CD4-positive, alpha-beta T cell (primary cell): ENCODE data around the gene TIPARP. TPM values are rescaled to one million over a fixed set of nuclear protein-coding genes. Genes with fewer than 3 reads are reported as not detected.

Experiments
- ATAC-seq: fragments of 200-7000 bp; cut with Tn5 transposase; one replicate; pipeline ENCODE4 v1.10.0; 2022; ENCODE audit warnings: mild to moderate bottlenecking; ENCODE audit not compliant: poor library complexity
- CTCF ChIA-PET: fragments of 350-600 bp; sonication (Branson Sonifier 250); formaldehyde crosslinking; loops from one replicate; lab custom pipeline; 2021; ENCODE audit warnings: antibody characterized with exemption, inconsistent platforms; lab: Charles Lee
- POLR2A ChIA-PET: fragments of 350-600 bp; sonication (Branson Sonifier 250); formaldehyde crosslinking; loops from one replicate; lab custom pipeline; 2021; ENCODE audit warnings: antibody characterized with exemption, inconsistent platforms; lab: Charles Lee
- DNase-seq, 14 experiments: peaks; one replicate each; pipeline ENCODE4 v3.0.0-alpha.2; 2013 to 2020; ENCODE audit warnings: mixed read lengths in 2 of 14
- H3K27ac ChIP-seq, 2 donors: one replicate each; pipeline versions ENCODE4 v1.5.1 to v1.7.0; 2013; ENCODE audit warnings: low read length in 2 of 2, low read depth in 1 of 2, mild to moderate bottlenecking in 1 of 2
- H3K27me3 ChIP-seq, 2 experiments: 1 replicate in 1 of 2; 2 replicates in 1 of 2; pipeline versions ENCODE4 v1.6.1 to v1.7.0; 2013; ENCODE audit warnings: low read length in 2 of 2, control low read depth in 1 of 2, mild to moderate bottlenecking in 1 of 2, moderate library complexity in 1 of 2; ENCODE audit not compliant: insufficient read depth in 2 of 2, control insufficient read depth in 1 of 2
- H3K36me3 ChIP-seq: one replicate; pipeline ENCODE4 v1.6.1; 2013; ENCODE audit warnings: low read length, control low read depth; ENCODE audit not compliant: insufficient read depth
- H3K4me1 ChIP-seq: one replicate; pipeline ENCODE4 v1.6.1; 2013; ENCODE audit warnings: low read length, control low read depth; ENCODE audit not compliant: insufficient read depth
- H3K4me3 ChIP-seq: one replicate; pipeline ENCODE4 v1.5.1; 2013; ENCODE audit warnings: mild to moderate bottlenecking, low read length, moderate library complexity
- H3K9me3 ChIP-seq, 2 experiments: 1 replicate in 1 of 2; 2 replicates in 1 of 2; pipeline versions ENCODE4 v1.6.1 to v1.7.0; 2013; ENCODE audit warnings: low read length in 2 of 2, mild to moderate bottlenecking in 2 of 2, control low read depth in 1 of 2, moderate library complexity in 1 of 2; ENCODE audit not compliant: control insufficient read depth in 1 of 2, insufficient read depth in 1 of 2
- H3K27ac Mint-ChIP-seq: one replicate; pipeline ENCODE4 v1.8.0; 2020; ENCODE audit warnings: mixed read lengths
- H3K27me3 Mint-ChIP-seq: one replicate; pipeline ENCODE4 v1.8.0; 2021; ENCODE audit warnings: mixed read lengths
- H3K36me3 Mint-ChIP-seq: one replicate; pipeline ENCODE4 v1.8.0; 2021; ENCODE audit warnings: low read depth, mixed read lengths
- H3K4me1 Mint-ChIP-seq: one replicate; pipeline ENCODE4 v1.8.0; 2021; ENCODE audit warnings: low read depth, mixed read lengths
- H3K4me3 Mint-ChIP-seq: one replicate; pipeline ENCODE4 v1.8.0; 2020; ENCODE audit warnings: mild to moderate bottlenecking, mixed read lengths
- H3K9me3 Mint-ChIP-seq: one replicate; pipeline ENCODE4 v1.8.0; 2020; ENCODE audit warnings: mixed read lengths
- CTCF ChIP-seq: fragments of 200-600 bp; IDR thresholded peaks from one replicate; pipeline ENCODE4 v1.8.0; 2022; ENCODE audit warnings: antibody characterized with exemption, mild to moderate bottlenecking
- intact Hi-C, 2 experiments: fragments of 100-400 bp; cut with DNase I in 1 of 2; cut with micrococcal nuclease in 1 of 2; formaldehyde crosslinking; loops; one replicate each; pipeline versions ENCODE4 v1.15.1 to v1.9.0; 2023 to 2025; cut with DNase I, micrococcal nuclease
- total RNA-seq, 174 experiments: library from RNA in 2 of 174; stranded (reverse) in 2 of 174; gene quantifications; one replicate each; pipeline ENCODE4 v1.2.3 and lab custom pipeline; 2021 to 2026

The TIPARP gene
- total RNA-seq, 2 experiments from 2014 or later, result 158 to 166 TPM

GRCh38 chr3:156745766-156746165, 71.4 kb downstream of the TIPARP start:
- POLR2A ChIA-PET, result no interaction called here
- TF ChIP-seq CTCF, result no peak
- Histone ChIP-seq H3K4me1 (no peaks in the 10 kb centered on the region), H3K27me3 (no peaks in the 10 kb centered on the region), H3K4me3 (no peak overlapping the region), H3K36me3 (no peaks in the 10 kb centered on the region), H3K9me3 (peaks cover 0 to 1% of the 10 kb centered on the region in 2 experiments), H3K27ac (no peak overlapping the region)
- intact Hi-C loops, result no loop called here
- no peaks in the 10 kb centered on the region for H3K36me3 Mint-ChIP-seq
- ATAC-seq, result no peak
- H3K9me3 Mint-ChIP-seq, result no peaks in the 10 kb centered on the region
- peaks cover 6% of the 10 kb centered on the region for H3K27me3 Mint-ChIP-seq
- H3K27ac Mint-ChIP-seq, result no peak overlapping the region
- CTCF ChIA-PET, result no interaction called here
- H3K4me3 Mint-ChIP-seq, result no peak overlapping the region
- no peaks in the 10 kb centered on the region for H3K4me1 Mint-ChIP-seq
- no peak for DNase-seq

- no peaks in the 10 kb centered on the region for H3K27me3 ChIP-seq
- POLR2A ChIA-PET, result no interaction called here
- H3K36me3 ChIP-seq, result no peaks in the 10 kb centered on the region
- DNase-seq (no peak), ATAC-seq (no peak)
- intact Hi-C loops, result no loop called here
- no peaks in the 10 kb centered on the region for H3K9me3 ChIP-seq
- Mint-ChIP-seq H3K27ac (no peak overlapping the region), H3K4me1 (no peaks in the 10 kb centered on the region), H3K36me3 (no peaks in the 10 kb centered on the region), H3K27me3 (peaks cover 9% of the 10 kb centered on the region), H3K9me3 (no peaks in the 10 kb centered on the region), H3K4me3 (no peak overlapping the region)
- H3K4me1 ChIP-seq, result no peaks in the 10 kb centered on the region
- no peak overlapping the region for H3K27ac ChIP-seq
- TF ChIP-seq CTCF, result no peak
- CTCF ChIA-PET, result no interaction called here
- H3K4me3 ChIP-seq, result no peak overlapping the region
Observed at GRCh38 chr3:156747046-156747445, 72.7 kb downstream of the TIPARP start.

GRCh38 chr3:156749244-156749643, 74.9 kb downstream of the TIPARP start:
- peaks cover 22% of the 10 kb centered on the region for H3K27me3 Mint-ChIP-seq
- DNase-seq (no peak), ATAC-seq (no peak)
- H3K4me3 Mint-ChIP-seq, result no peak overlapping the region
- ChIA-PET CTCF (no interaction called here), POLR2A (no interaction called here)
- Histone ChIP-seq H3K36me3 (no peaks in the 10 kb centered on the region), H3K27me3 (no peaks in the 10 kb centered on the region), H3K4me3 (no peak overlapping the region), H3K4me1 (no peaks in the 10 kb centered on the region), H3K27ac (no peak overlapping the region), H3K9me3 (no peaks in the 10 kb centered on the region)
- H3K27ac Mint-ChIP-seq, result no peak overlapping the region
- H3K4me1 Mint-ChIP-seq, result no peaks in the 10 kb centered on the region
- TF ChIP-seq CTCF, result no peak
- intact Hi-C loops, result no loop called here
- H3K36me3 Mint-ChIP-seq, result no peaks in the 10 kb centered on the region
- no peaks in the 10 kb centered on the region for H3K9me3 Mint-ChIP-seq
